GM19351 (cell line): Measurements from ENCODE around the gene SLC7A1.

Experiments
- ATAC-seq: cut with Tn5 transposase; IDR thresholded peaks from one replicate; pipeline ENCODE4 v1.9.1; 2021; ENCODE audit warnings: mild to moderate bottlenecking, moderate library complexity; ENCODE audit not compliant: unreplicated experiment

Gene SLC7A1

GRCh38 chr13:29532821-29533220 is 62.7 kb downstream of the SLC7A1 start:
- ATAC-seq, result no peak

- ATAC-seq, result no peak
Measured at GRCh38 chr13:29532116-29532515, 63.4 kb downstream of the SLC7A1 start.

GRCh38 chr13:29530901-29531300 is 64.6 kb downstream of the SLC7A1 start:
- no peak for ATAC-seq

GRCh38 chr13:29529754-29530153 is 65.7 kb downstream of the SLC7A1 start:
- ATAC-seq, result no peak

- ATAC-seq, result no peak
Measured at GRCh38 chr13:29527916-29528315, 67.6 kb downstream of the SLC7A1 start.

- ATAC-seq, result no peak
Measured at GRCh38 chr13:29527511-29527910, 68.0 kb downstream of the SLC7A1 start.

GRCh38 chr13:29526741-29527140 is 68.7 kb downstream of the SLC7A1 start:
- ATAC-seq, result no peak

- no peak for ATAC-seq
Measured at GRCh38 chr13:29525757-29526156, 69.7 kb downstream of the SLC7A1 start.

GRCh38 chr13:29524641-29525040 is 70.8 kb downstream of the SLC7A1 start:
- ATAC-seq, result no peak

- no peak for ATAC-seq
Measured at GRCh38 chr13:29524176-29524575, 71.3 kb downstream of the SLC7A1 start.

GRCh38 chr13:29523199-29523961 is 72.1 kb downstream of the SLC7A1 start:
- no peak for ATAC-seq

GRCh38 chr13:29522044-29522685 is 73.3 kb downstream of the SLC7A1 start:
- ATAC-seq, result no peak

GRCh38 chr13:29521336-29521735 is 74.2 kb downstream of the SLC7A1 start:
- no peak for ATAC-seq

GRCh38 chr13:29520671-29521070 is 74.8 kb downstream of the SLC7A1 start:
- ATAC-seq, result no peak

- no peak for ATAC-seq
Measured at GRCh38 chr13:29519921-29520320, 75.6 kb downstream of the SLC7A1 start.

GRCh38 chr13:29516880-29517279 is 78.6 kb downstream of the SLC7A1 start:
- no peak for ATAC-seq

GRCh38 chr13:29516012-29516411 is 79.5 kb downstream of the SLC7A1 start:
- ATAC-seq, result no peak

GRCh38 chr13:29515372-29515771 is 80.1 kb downstream of the SLC7A1 start:
- no peak for ATAC-seq

GRCh38 chr13:29514720-29515310 is 80.7 kb downstream of the SLC7A1 start:
- no peak for ATAC-seq

GRCh38 chr13:29513981-29514719 is 81.3 kb downstream of the SLC7A1 start:
- ATAC-seq, result no peak
